ENCODE measurements around the gene GREM1.

- TF ChIP-seq POLR2A (IDR thresholded peaks at IDR 0.05) (no peak), CTCF (IDR thresholded peaks at IDR 0.05 in 4 of 5, conservative IDR thresholded peaks at IDR 0.05 in 1 of 5) (no peak)
Measured at GRCh38 chr15:32746116-32746857, 28.5 kb downstream of the GREM1 start.
